ENCODE data around the gene FAM168B. TPM values are rescaled to one million over a fixed set of nuclear protein-coding genes. Genes with fewer than 3 reads are reported as not detected.
A peak's percentile ranks its signal among the peaks of the same experiment; 100 is the strongest.

The FAM168B gene
- total RNA-seq, 1 experiment from 2014 or later, result 119 TPM

- CTCF ChIA-PET, result no interaction called here
- Histone ChIP-seq H3K4me3 (ENCODE audit: low read depth, low read length) (no peak overlapping the region), H3K9me3 (no peaks in the 10 kb centered on the region), H3K36me3 (ENCODE audit: control insufficient read depth, insufficient read depth, low read length) (peaks cover 2% of the 10 kb centered on the region; the same call in 1 of the 2 replicates), H3K27me3 (replicated peaks; ENCODE audit: control insufficient read depth, insufficient read depth, low read length) (no peaks in the 10 kb centered on the region), H3K4me1 (no peaks in the 10 kb centered on the region)
- no peaks in the 10 kb centered on the region for H3K9me3 Mint-ChIP-seq (ENCODE audit: unreplicated experiment)
- no TSS peak for BruUV-seq (replicated peaks)
- no peaks in the 10 kb centered on the region for H3K4me1 Mint-ChIP-seq (ENCODE audit: low read depth, unreplicated experiment)
- H3K4me3 Mint-ChIP-seq (ENCODE audit: unreplicated experiment), result no peak overlapping the region
- H3K36me3 Mint-ChIP-seq (ENCODE audit: insufficient read depth, unreplicated experiment), result peaks cover 52% of the 10 kb centered on the region
- peak overlapping the region; percentile 83 for H3K27ac Mint-ChIP-seq (ENCODE audit: unreplicated experiment)
- POLR2A ChIA-PET, result no interaction called here
- no peaks in the 10 kb centered on the region for H3K27me3 Mint-ChIP-seq (ENCODE audit: insufficient read depth, unreplicated experiment)
- no peak for TF ChIP-seq CTCF (IDR thresholded peaks at IDR 0.05; ENCODE audit: insufficient read depth in 1 of 2, low read depth in 1 of 2, low read length in 1 of 2, severe bottlenecking in 1 of 2, unreplicated experiment in 1 of 2)
- no peak for DNase-seq
- intact Hi-C loops (cut with micrococcal nuclease; ENCODE audit: unreplicated experiment), result no loop called here
These were observed 47.0 kb downstream of the FAM168B start for GRCh38 chr2:131046028-131046917.

- no peak for TF ChIP-seq CTCF (IDR thresholded peaks at IDR 0.05; ENCODE audit: insufficient read depth in 1 of 2, low read depth in 1 of 2, low read length in 1 of 2, severe bottlenecking in 1 of 2, unreplicated experiment in 1 of 2)
- DNase-seq, result no peak
- no peaks in the 10 kb centered on the region for H3K4me1 ChIP-seq
- peak overlapping the region; percentile 83 for H3K27ac Mint-ChIP-seq (ENCODE audit: unreplicated experiment)
- H3K4me3 Mint-ChIP-seq (ENCODE audit: unreplicated experiment), result no peak overlapping the region
- no peaks in the 10 kb centered on the region for H3K9me3 ChIP-seq
- POLR2A ChIA-PET, result no interaction called here
- peaks cover 2% of the 10 kb centered on the region; the same call in 1 of the 2 replicates for H3K36me3 ChIP-seq (ENCODE audit: control insufficient read depth, insufficient read depth, low read length)
- no peaks in the 10 kb centered on the region for H3K27me3 Mint-ChIP-seq (ENCODE audit: insufficient read depth, unreplicated experiment)
- intact Hi-C loops (cut with micrococcal nuclease; ENCODE audit: unreplicated experiment), result no loop called here
- no peaks in the 10 kb centered on the region for H3K4me1 Mint-ChIP-seq (ENCODE audit: low read depth, unreplicated experiment)
- CTCF ChIA-PET, result no interaction called here
- no peak overlapping the region for H3K4me3 ChIP-seq (ENCODE audit: low read depth, low read length)
- no peaks in the 10 kb centered on the region for H3K9me3 Mint-ChIP-seq (ENCODE audit: unreplicated experiment)
- peaks cover 46% of the 10 kb centered on the region for H3K36me3 Mint-ChIP-seq (ENCODE audit: insufficient read depth, unreplicated experiment)
- H3K27me3 ChIP-seq (replicated peaks; ENCODE audit: control insufficient read depth, insufficient read depth, low read length), result no peaks in the 10 kb centered on the region
- BruUV-seq (replicated peaks), result no TSS peak
These were observed 47.8 kb downstream of the FAM168B start for GRCh38 chr2:131045286-131046027.

- Histone ChIP-seq H3K4me3 (ENCODE audit: low read depth, low read length) (no peak overlapping the region), H3K9me3 (no peaks in the 10 kb centered on the region), H3K27me3 (replicated peaks; ENCODE audit: control insufficient read depth, insufficient read depth, low read length) (no peaks in the 10 kb centered on the region), H3K4me1 (no peaks in the 10 kb centered on the region), H3K36me3 (ENCODE audit: control insufficient read depth, insufficient read depth, low read length) (peaks cover 2% of the 10 kb centered on the region; the same call in 1 of the 2 replicates)
- Mint-ChIP-seq H3K4me3 (ENCODE audit: unreplicated experiment) (no peak overlapping the region), H3K4me1 (ENCODE audit: low read depth, unreplicated experiment) (no peaks in the 10 kb centered on the region), H3K9me3 (ENCODE audit: unreplicated experiment) (no peaks in the 10 kb centered on the region), H3K36me3 (ENCODE audit: insufficient read depth, unreplicated experiment) (peaks cover 40% of the 10 kb centered on the region), H3K27me3 (ENCODE audit: insufficient read depth, unreplicated experiment) (no peaks in the 10 kb centered on the region), H3K27ac (ENCODE audit: unreplicated experiment) (no peak overlapping the region)
- BruUV-seq (replicated peaks), result no TSS peak
- TF ChIP-seq CTCF (IDR thresholded peaks at IDR 0.05; ENCODE audit: insufficient read depth in 1 of 2, low read depth in 1 of 2, low read length in 1 of 2, severe bottlenecking in 1 of 2, unreplicated experiment in 1 of 2), result no peak
- POLR2A ChIA-PET, result no interaction called here
- DNase-seq, result no peak
- intact Hi-C loops (cut with micrococcal nuclease; ENCODE audit: unreplicated experiment), result no loop called here
- CTCF ChIA-PET, result no interaction called here
These were observed 48.5 kb downstream of the FAM168B start for GRCh38 chr2:131044757-131045150.

All from Caco-2 (cell line).